Small intestine (tissue), 7 donors: Measurements from ENCODE around the gene MCRIP1. TPM values are rescaled to one million over a fixed set of nuclear protein-coding genes. Genes with fewer than 3 reads are reported as not detected.

Source experiments
- DNase-seq, 2 donors: peaks; one replicate each; pipeline versions ENCODE4 v3.0.0 to v3.0.0-alpha.2; 2013
- FAIRE-seq: peaks from 2 replicates; lab custom pipeline; 2012; peaks lifted over from hg19 to GRCh38; lab: Jason Lieb, UNC
- H3K27ac ChIP-seq, 3 donors: one replicate each; pipeline ENCODE4 v1.5.1; 2013; ENCODE audit warnings: low read length in 2 of 3, mild to moderate bottlenecking in 2 of 3, control low read depth in 1 of 3, inconsistent platforms in 1 of 3, low read depth in 1 of 3, moderate library complexity in 1 of 3
- H3K27me3 ChIP-seq, 3 donors: one replicate each; pipeline ENCODE4 v1.6.1; 2013; ENCODE audit warnings: low read length in 3 of 3, inconsistent platforms in 1 of 3; ENCODE audit not compliant: control insufficient read depth in 3 of 3, insufficient read depth in 3 of 3
- H3K36me3 ChIP-seq, 3 donors: one replicate each; pipeline ENCODE4 v1.6.1; 2013; ENCODE audit warnings: low read length in 3 of 3, inconsistent platforms in 1 of 3, low read depth in 1 of 3, mild to moderate bottlenecking in 1 of 3, moderate library complexity in 1 of 3; ENCODE audit not compliant: control insufficient read depth in 3 of 3, insufficient read depth in 2 of 3
- H3K4me1 ChIP-seq, 3 donors: one replicate each; pipeline ENCODE4 v1.6.1; 2013; ENCODE audit warnings: low read length in 2 of 3, inconsistent platforms in 1 of 3, low read depth in 1 of 3, mild to moderate bottlenecking in 1 of 3, moderate library complexity in 1 of 3; ENCODE audit not compliant: control insufficient read depth in 3 of 3, insufficient read depth in 2 of 3
- H3K4me3 ChIP-seq, 3 donors: one replicate each; pipeline ENCODE4 v1.5.1; 2013; ENCODE audit warnings: low read length in 3 of 3, control low read depth in 1 of 3, inconsistent platforms in 1 of 3, low read depth in 1 of 3, mild to moderate bottlenecking in 1 of 3, moderate library complexity in 1 of 3
- H3K9me3 ChIP-seq, 2 donors: one replicate each; pipeline ENCODE4 v1.6.1; 2013; ENCODE audit warnings: low read depth in 1 of 2, low read length in 1 of 2; ENCODE audit not compliant: control insufficient read depth in 2 of 2, insufficient read depth in 1 of 2
- WGBS, 3 donors: extraction: QIAGEN DNeasy Blood & Tissue Kit; methylation state at CpG; one replicate each; pipeline ENCODE4 v1.1.7; 2013; 5-methylcytosine and 5-hydroxymethylcytosine counted together
- polyA plus RNA-seq, 4 donors: library from polyadenylated mRNA; stranded (reverse) in 3 of 4; unstranded in 1 of 4; fragments of 200-250 nt in 3 of 4; fragments of 120-200 nt in 1 of 4; gene quantifications; one replicate each; pipeline versions ENCODE4 v1.2.1 to v1.2.3, GENCODE V29; 2013
- donor health status: healthy with polysubstance abuse.
- donor health status: control.
- donor health status: control.
- donor health status: Bipolar disorder and iron deficiency.
- donor health status: healthy.

MCRIP1 gene
- polyA plus RNA-seq, 4 donors, result 19.5 to 87.6 (median 48.5) TPM

DNA sequence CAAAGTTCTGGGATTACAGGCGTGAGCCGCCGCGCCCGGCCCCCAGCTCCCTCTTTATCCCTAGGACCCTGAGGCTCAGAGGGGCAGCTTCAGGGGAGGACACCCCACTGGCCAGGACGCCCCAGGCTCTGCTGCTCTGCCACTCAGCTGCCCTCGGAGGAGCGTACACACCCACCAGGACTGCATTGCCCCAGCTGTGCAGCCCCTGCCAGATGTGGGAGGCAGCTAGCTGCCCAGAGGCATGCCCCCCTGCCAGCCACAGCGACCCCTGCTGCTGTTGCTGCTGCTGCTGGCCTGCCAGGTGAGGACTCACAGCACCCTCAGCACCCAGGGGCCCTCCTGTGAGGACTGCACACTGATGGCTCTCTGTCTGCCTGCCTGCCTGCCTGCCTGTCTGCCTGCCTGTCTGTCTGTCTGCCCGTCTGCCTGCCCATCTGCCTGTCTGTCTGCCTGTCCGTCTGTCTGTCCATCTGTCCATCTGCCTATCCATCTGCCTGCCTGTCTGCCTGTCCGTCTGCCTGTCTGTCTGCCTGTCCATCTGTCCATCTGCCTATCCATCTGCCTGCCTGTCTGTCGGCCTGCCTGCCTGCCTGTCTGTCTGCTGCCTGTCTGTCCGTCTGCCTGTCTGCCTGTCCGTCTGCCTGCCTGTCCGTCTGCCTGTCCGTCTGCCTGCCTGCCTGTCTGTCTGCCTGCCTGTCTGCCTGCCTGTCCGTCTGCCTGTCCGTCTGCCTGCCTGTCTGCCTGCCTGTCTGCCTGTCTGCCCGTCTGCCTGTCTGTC, 24.1 kb downstream of the MCRIP1 start:
- no peak for FAIRE-seq
- H3K4me1 ChIP-seq, result peaks cover 0 to 6% (median 0%) of the 10 kb centered on the region in 3 donors
- H3K27me3 ChIP-seq, result peaks cover 8 to 46% (median 22%) of the 10 kb centered on the region in 3 donors
- 55 to 74% (median 62%) methylated on average over 18 to 20 of the region's 20 CpGs for WGBS, 3 donors
- DNase-seq, result no peak
- no peak overlapping the region for H3K4me3 ChIP-seq
- no peaks in the 10 kb centered on the region for H3K36me3 ChIP-seq
- no peak overlapping the region for H3K27ac ChIP-seq
- no peaks in the 10 kb centered on the region for H3K9me3 ChIP-seq

DNA sequence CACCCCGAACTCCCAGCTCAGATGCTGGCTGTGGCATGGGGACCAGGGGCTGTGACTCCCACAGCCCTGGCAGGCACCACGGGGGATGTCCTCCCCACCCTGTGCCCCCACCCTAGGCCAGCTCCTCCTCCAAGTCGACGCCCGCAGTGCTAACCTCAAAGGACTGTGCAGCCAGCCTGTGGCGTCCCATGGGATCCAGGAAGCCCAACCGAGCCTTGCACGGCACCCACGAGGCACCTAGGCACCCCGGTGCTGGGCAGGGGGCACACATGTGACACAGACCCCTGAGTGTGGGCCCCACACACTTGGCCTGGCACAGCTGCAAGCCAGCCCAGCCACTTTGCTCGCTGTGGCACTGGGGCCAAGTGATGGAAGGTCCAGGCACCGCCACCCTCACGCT, 25.3 kb downstream of the MCRIP1 start:
- H3K9me3 ChIP-seq, result no peaks in the 10 kb centered on the region
- no peak overlapping the region for H3K4me3 ChIP-seq
- DNase-seq (no peak), FAIRE-seq (no peak)
- no peaks in the 10 kb centered on the region for H3K36me3 ChIP-seq
- 34 to 64% (median 50%) methylated on average over 12 to 13 of the region's 13 CpGs for WGBS, 3 donors
- peaks cover 0 to 6% (median 0%) of the 10 kb centered on the region in 3 donors for H3K4me1 ChIP-seq
- peaks cover 14 to 56% (median 27%) of the 10 kb centered on the region in 3 donors for H3K27me3 ChIP-seq
- no peak overlapping the region for H3K27ac ChIP-seq

DNA sequence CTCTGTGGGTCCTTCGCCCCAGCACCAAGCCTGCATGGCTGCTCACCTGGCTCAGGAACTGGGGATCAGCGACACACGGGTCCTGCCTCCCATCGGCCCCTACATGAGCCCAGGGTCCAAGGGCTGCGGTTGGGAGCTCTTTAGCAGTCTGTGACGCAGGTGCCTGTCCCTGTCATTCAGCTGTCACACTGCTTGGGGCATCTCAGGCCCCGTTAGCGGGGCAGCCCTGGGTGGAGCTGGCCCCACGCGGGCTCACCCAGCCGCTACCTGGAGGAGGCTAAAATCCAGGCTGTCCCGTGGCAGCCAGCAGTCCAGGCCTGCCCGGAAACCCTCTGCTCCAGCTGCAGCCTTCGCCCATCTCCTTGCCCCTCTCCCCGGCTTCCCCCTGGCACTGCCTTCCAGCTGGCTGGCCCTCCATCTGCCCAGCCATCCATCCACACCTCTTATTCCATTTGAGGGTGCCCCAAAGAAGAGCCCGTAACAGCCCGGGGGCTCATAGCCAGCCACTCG, 25.8 kb downstream of the MCRIP1 start:
- no peaks in the 10 kb centered on the region for H3K36me3 ChIP-seq
- no peaks in the 10 kb centered on the region for H3K9me3 ChIP-seq
- no peak overlapping the region for H3K4me3 ChIP-seq
- FAIRE-seq, result no peak
- H3K4me1 ChIP-seq, result peaks cover 0 to 6% (median 0%) of the 10 kb centered on the region in 3 donors
- no peak for DNase-seq
- no peak overlapping the region for H3K27ac ChIP-seq
- H3K27me3 ChIP-seq, result peaks cover 14 to 62% (median 32%) of the 10 kb centered on the region in 3 donors
- 35 to 55% (median 42%) methylated on average over 12 to 18 of the region's 18 CpGs for WGBS, 3 donors

DNA sequence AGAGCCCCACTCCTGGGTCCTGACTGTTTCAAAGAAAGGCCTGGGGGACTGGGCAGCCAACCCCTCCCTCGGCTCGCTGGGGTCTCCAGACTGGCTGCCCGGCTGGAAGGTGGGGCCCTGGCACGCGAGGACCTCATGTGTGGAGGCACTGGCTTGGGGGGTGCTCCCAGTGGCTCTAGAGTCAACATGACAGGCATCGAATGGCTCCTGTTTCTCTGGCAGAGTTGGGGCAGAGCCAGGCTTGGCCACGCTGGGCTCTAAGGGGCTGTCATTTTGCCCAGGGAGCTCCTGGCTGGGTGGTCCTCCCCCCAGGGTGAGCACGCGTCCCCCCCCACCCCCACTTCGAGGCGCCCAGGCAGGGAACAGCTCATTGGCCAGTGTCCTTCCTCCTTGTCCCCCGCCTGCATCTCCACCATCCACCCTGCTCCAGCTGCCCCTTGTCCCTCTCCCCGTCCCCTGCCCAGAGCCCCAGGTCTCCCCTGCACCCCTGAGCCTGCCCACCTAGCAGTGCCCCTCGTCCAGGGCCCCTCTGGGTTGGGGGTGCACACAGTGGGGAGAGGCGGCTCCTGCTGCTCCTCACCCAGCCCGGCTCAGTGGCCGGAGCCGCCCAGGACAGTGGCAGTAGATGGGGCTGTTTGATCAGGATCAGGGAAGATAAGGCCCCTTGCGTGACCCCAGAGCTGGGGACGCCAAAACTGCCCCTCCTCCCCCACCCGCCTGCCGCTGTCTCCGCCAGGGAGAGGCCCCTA, 26.5 kb downstream of the MCRIP1 start:
- no peaks in the 10 kb centered on the region for H3K9me3 ChIP-seq
- H3K4me3 ChIP-seq, result no peak overlapping the region
- DNase-seq (no peak), FAIRE-seq (no peak)
- 8 to 23% (median 17%) methylated on average over 18 to 23 of the region's 23 CpGs for WGBS, 3 donors
- no peaks in the 10 kb centered on the region for H3K36me3 ChIP-seq
- H3K27me3 ChIP-seq, result peaks cover 14 to 68% (median 38%) of the 10 kb centered on the region in 3 donors
- H3K27ac ChIP-seq, result no peak overlapping the region
- peaks cover 0 to 6% (median 0%) of the 10 kb centered on the region in 3 donors for H3K4me1 ChIP-seq

GRCh38 chr17:81805707-81806460, 27.2 kb downstream of the MCRIP1 start:
- no peak for DNase-seq
- H3K36me3 ChIP-seq, result no peaks in the 10 kb centered on the region
- no peak for FAIRE-seq
- no peak overlapping the region for H3K27ac ChIP-seq
- peaks cover 0 to 6% (median 0%) of the 10 kb centered on the region in 3 donors for H3K4me1 ChIP-seq
- 30 to 63% (median 36%) methylated on average over 18 of the region's 18 CpGs for WGBS, 3 donors
- H3K27me3 ChIP-seq, result peaks cover 14 to 73% (median 41%) of the 10 kb centered on the region in 3 donors
- H3K9me3 ChIP-seq, result peaks cover 0 to 3% of the 10 kb centered on the region in 2 donors
- H3K4me3 ChIP-seq, result no peak overlapping the region

DNA sequence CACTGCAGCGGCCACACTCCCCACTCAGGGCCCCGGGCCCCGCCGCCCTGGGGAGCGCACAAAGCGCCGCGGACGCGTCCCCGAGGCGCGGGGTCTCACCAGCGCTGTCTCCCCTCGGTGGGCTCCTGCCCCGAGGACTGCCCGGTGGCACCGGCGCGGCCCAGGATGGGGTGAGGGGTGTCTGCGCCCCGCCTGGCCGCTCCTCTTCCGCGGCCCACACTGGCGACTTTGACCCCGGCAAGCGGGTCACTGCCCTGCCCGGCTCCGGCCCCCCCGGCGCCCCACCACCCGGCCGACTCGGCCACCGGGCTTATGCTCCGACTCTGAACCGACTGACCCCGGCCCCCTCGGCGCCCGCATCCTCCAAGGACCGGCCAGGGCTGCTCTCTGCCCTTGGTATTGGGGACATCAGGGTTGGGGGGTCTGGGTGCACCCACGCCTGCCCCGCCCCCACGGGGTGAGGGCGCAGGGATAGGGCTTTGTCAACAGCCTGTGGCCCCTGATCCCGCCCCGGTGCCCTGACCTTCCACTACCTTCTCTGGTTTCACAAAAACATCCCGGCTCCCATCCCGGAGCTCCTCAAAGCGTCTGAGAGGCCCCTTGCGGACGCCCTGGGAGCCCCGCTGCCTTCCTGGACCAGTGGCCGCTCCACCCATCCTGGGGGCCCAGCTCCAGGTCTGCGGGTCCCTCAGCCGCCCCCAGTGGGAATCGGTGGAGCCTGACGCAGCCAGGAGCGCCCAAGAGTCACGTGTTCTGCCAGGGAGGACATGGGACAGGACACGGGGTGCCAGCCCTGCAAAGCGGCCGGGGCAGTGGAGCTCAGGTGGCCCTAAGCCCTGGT, 28.3 kb downstream of the MCRIP1 start:
- no peak overlapping the region for H3K4me3 ChIP-seq
- FAIRE-seq, result no peak
- H3K4me1 ChIP-seq, result peaks cover 0 to 6% (median 0%) of the 10 kb centered on the region in 3 donors
- no peak for DNase-seq
- no peak overlapping the region for H3K27ac ChIP-seq
- peaks cover 0 to 7% of the 10 kb centered on the region in 2 donors for H3K9me3 ChIP-seq
- H3K27me3 ChIP-seq, result peaks cover 14 to 80% (median 41%) of the 10 kb centered on the region in 3 donors
- 3 to 5% (median 4%) methylated on average over 53 to 65 of the region's 65 CpGs for WGBS, 3 donors
- H3K36me3 ChIP-seq, result no peaks in the 10 kb centered on the region

- Histone ChIP-seq H3K4me1 (peaks cover 0 to 6% (median 0%) of the 10 kb centered on the region in 3 donors), H3K4me3 (no peak within 1 kb of the TSS), H3K27ac (no peak within 1 kb of the TSS), H3K9me3 (peaks cover 0 to 11% of the 10 kb centered on the region in 2 donors), H3K27me3 (peaks cover 14 to 78% (median 41%) of the 10 kb centered on the region in 3 donors), H3K36me3 (no peaks in the 10 kb centered on the region)
- no peak for FAIRE-seq
- WGBS, 3 donors, result 2% methylated on average over 30 to 110 of the region's 110 CpGs
- no peak for DNase-seq
Measured at GRCh38 chr17:81803728-81804558, 29.1 kb downstream of the MCRIP1 start, which contains the start of gene GCGR. Gene GCGR (plus strand): TSS chr17:81804150. CDS start chr17:81809019, 4,869 bp downstream.
